SK-N-SH (cell line): Measurements from ENCODE around the gene AMDHD1. TPM values are rescaled to one million over a fixed set of nuclear protein-coding genes. Genes with fewer than 3 reads are reported as not detected.

ENCODE experiments used
- CTCF ChIA-PET: fragments of 300-600, 350-600 bp; formaldehyde crosslinking; extraction: SDS; loops from one replicate; lab custom pipeline; 2021; lab: Yijun Ruan, JAX
- POLR2A ChIA-PET: fragments of 350-600 bp; sonication (Branson Sonifier 250); formaldehyde crosslinking; extraction: SDS; loops from one replicate; lab custom pipeline; 2020; ENCODE audit warnings: antibody characterized with exemption, inconsistent platforms; lab: Yijun Ruan, JAX
- DNase-seq: peaks from one replicate; pipeline ENCODE4 v3.0.0; 2012
- H2AFZ ChIP-seq: fragments of 200-600 bp; sonication (generic); 2 replicates; pipeline ENCODE4 v1.8.1; 2016; ENCODE audit warnings: antibody characterized with exemption, mild to moderate bottlenecking, low read depth
- H3F3A ChIP-seq: fragments of 200-600 bp; sonication (generic); replicated peaks from 2 replicates; pipeline ENCODE3; 2016; ENCODE audit warnings: antibody characterized with exemption, mild to moderate bottlenecking; ENCODE audit not compliant: insufficient read depth
- H3K27ac ChIP-seq, 2 experiments: fragments of 200-500 bp in 1 of 2; fragments of 200-600 bp in 1 of 2; sonication (Bioruptor generic) in 1 of 2; sonication (generic), shearing (Covaris generic) in 1 of 2; 2 replicates each; pipeline versions ENCODE4 v1.5.1 to v1.6.1; 2014 to 2016; ENCODE audit warnings: low read depth in 2 of 2, inconsistent platforms in 1 of 2, low read length in 1 of 2, mild to moderate bottlenecking in 1 of 2, mixed read lengths in 1 of 2
- H3K27me3 ChIP-seq: fragments of 200-600 bp; sonication (generic), shearing (Covaris generic); 2 replicates; pipeline ENCODE4 v1.6.1; 2016; ENCODE audit warnings: mixed run types; ENCODE audit not compliant: insufficient read depth
- H3K36me3 ChIP-seq, 2 experiments: fragments of 200-500 bp in 1 of 2; fragments of 200-600 bp in 1 of 2; sonication (Bioruptor generic) in 1 of 2; sonication (generic) in 1 of 2; replicated peaks in 1 of 2; 2 replicates each; pipeline versions ENCODE3 to v1.5.1; 2014 to 2016; ENCODE audit warnings: low read length in 1 of 2, mild to moderate bottlenecking in 1 of 2; ENCODE audit not compliant: insufficient read depth in 2 of 2, control insufficient read depth in 1 of 2
- H3K4me1 ChIP-seq, 2 experiments: fragments of 200-500 bp in 1 of 2; fragments of 200-600 bp in 1 of 2; sonication (Bioruptor generic) in 1 of 2; sonication (generic), shearing (Covaris generic) in 1 of 2; 2 replicates each; pipeline versions ENCODE4 v1.5.1 to v1.6.1; 2014 to 2016; ENCODE audit warnings: low read depth in 1 of 2, low read length in 1 of 2, mixed run types in 1 of 2; ENCODE audit not compliant: insufficient read depth in 2 of 2, control insufficient read depth in 1 of 2
- H3K4me2 ChIP-seq: fragments of 200-600 bp; sonication (generic), shearing (Covaris generic); 2 replicates; pipeline ENCODE4 v1.6.1; 2017; ENCODE audit warnings: mixed run types
- H3K4me3 ChIP-seq, 2 experiments: fragments of 200-500 bp in 1 of 2; fragments of 200-600 bp in 1 of 2; sonication (Bioruptor generic) in 1 of 2; sonication (generic), shearing (Covaris generic) in 1 of 2; 2 replicates each; pipeline versions ENCODE4 v1.5.1 to v1.8.1; 2014 to 2016; ENCODE audit warnings: low read depth in 2 of 2, inconsistent platforms in 1 of 2, low read length in 1 of 2, mild to moderate bottlenecking in 1 of 2, mixed read lengths in 1 of 2, moderate library complexity in 1 of 2
- H3K79me2 ChIP-seq: fragments of 200-600 bp; sonication (generic); 2 replicates; pipeline ENCODE4 v1.8.1; 2017; ENCODE audit warnings: mild to moderate bottlenecking; ENCODE audit not compliant: insufficient read depth
- H3K9ac ChIP-seq: fragments of 200-600 bp; sonication (generic); 2 replicates; pipeline ENCODE4 v1.6.1; 2017; ENCODE audit warnings: mixed run types
- H3K9me2 ChIP-seq: fragments of 200-600 bp; sonication (generic); 2 replicates; pipeline ENCODE4 v1.6.1; 2017; ENCODE audit warnings: mixed run types
- H3K9me3 ChIP-seq: fragments of 200-600 bp; sonication (generic); 2 replicates; pipeline ENCODE4 v1.6.1; 2017; ENCODE audit warnings: mixed run types, mild to moderate bottlenecking, moderate library complexity
- H4K20me1 ChIP-seq: fragments of 200-600 bp; sonication (generic); 2 replicates; pipeline ENCODE4 v1.6.1; 2017; ENCODE audit warnings: mild to moderate bottlenecking, mixed run types; ENCODE audit not compliant: insufficient read depth
- CHD2 ChIP-seq: fragments of 150-350 bp; IDR thresholded peaks from 2 replicates; pipeline ENCODE4 v1.6.1; 2018; ENCODE audit warnings: low read length; ENCODE audit not compliant: partially characterized antibody
- ELF1 ChIP-seq: IDR thresholded peaks from 2 replicates; pipeline ENCODE4 v1.4.0; 2012
- EP300 ChIP-seq, 2 experiments: IDR thresholded peaks; 2 replicates each; pipeline versions ENCODE4 v1.4.0 to v1.6.1; 2012; ENCODE audit warnings: borderline replicate concordance in 1 of 2, low read depth in 1 of 2, low read length in 1 of 2
- FOXM1 ChIP-seq: IDR thresholded peaks from 2 replicates; pipeline ENCODE4 v1.4.0; 2012; ENCODE audit warnings: low read depth, mild to moderate bottlenecking
- MEF2A ChIP-seq: IDR thresholded peaks from 2 replicates; pipeline ENCODE4 v1.4.0; 2012; ENCODE audit warnings: low read depth, borderline replicate concordance
- MXI1 ChIP-seq: IDR thresholded peaks from 2 replicates; pipeline ENCODE4 v1.6.1; 2012; ENCODE audit warnings: mild to moderate bottlenecking, low read depth, low read length, improper control_type of control experiment
- NRF1 ChIP-seq: IDR thresholded peaks from 2 replicates; pipeline ENCODE4 v1.6.1; 2012; ENCODE audit warnings: low read depth, mild to moderate bottlenecking, low read length
- PBX3 ChIP-seq: IDR thresholded peaks from 2 replicates; pipeline ENCODE4; 2012
- SMC3 ChIP-seq: IDR thresholded peaks from 2 replicates; pipeline ENCODE4 v1.6.1; 2012; ENCODE audit warnings: low read depth, low read length, improper control_type of control experiment
- TCF12 ChIP-seq: IDR thresholded peaks from 2 replicates; pipeline ENCODE4 v1.4.0; 2012
- USF2 ChIP-seq: fragments of 150-350 bp; IDR thresholded peaks from 2 replicates; pipeline ENCODE4 v1.6.1; 2017; ENCODE audit warnings: antibody characterized with exemption, low read length, low read depth, borderline replicate concordance
- YY1 ChIP-seq: IDR thresholded peaks from 2 replicates; pipeline ENCODE4 v1.4.0; 2012; ENCODE audit warnings: low read depth, mild to moderate bottlenecking
- WGBS: methylation state at CpG from one replicate; pipeline ENCODE4 v1.1.6; 2017; ENCODE audit warnings: low lambda C conversion rate; 5-methylcytosine and 5-hydroxymethylcytosine counted together
- polyA plus RNA-seq, 3 experiments: library from polyadenylated mRNA; depleted of rRNA; stranded (reverse); fragments of >200 nt; gene quantifications; 2 replicates each; pipeline ENCODE4 v1.2.3, GENCODE V29; 2012
- TF ChIP-seq, protein P1 (sequence below): IDR thresholded peaks from 2 replicates; pipeline ENCODE4 v1.4.0; 2012; ENCODE audit warnings: low read depth, borderline replicate concordance
- TF ChIP-seq, protein P2 (sequence below): IDR thresholded peaks from 2 replicates; pipeline ENCODE4 v1.4.0; 2012; ENCODE audit warnings: low read depth, borderline replicate concordance
- TF ChIP-seq, protein P3 (sequence below): IDR thresholded peaks from 2 replicates; pipeline ENCODE4 v1.4.0; 2012; ENCODE audit warnings: low read depth

The AMDHD1 gene
- polyA plus RNA-seq, 1 of the 3 experiments (the other 2 are of a cell fraction) = 0.07 TPM

GRCh38 chr12:95940514-95940913 lies 2.6 kb upstream of the AMDHD1 start:
- CTCF ChIA-PET = interaction anchor here (1.6 to 5.9 kb wide), 3 partner anchors 10 to 59 kb away, joined by 3 to 41 read pairs (median 40); no protein-coding TSS in a partner anchor
- H3K4me2 ChIP-seq = no peak overlapping the region

DNA sequence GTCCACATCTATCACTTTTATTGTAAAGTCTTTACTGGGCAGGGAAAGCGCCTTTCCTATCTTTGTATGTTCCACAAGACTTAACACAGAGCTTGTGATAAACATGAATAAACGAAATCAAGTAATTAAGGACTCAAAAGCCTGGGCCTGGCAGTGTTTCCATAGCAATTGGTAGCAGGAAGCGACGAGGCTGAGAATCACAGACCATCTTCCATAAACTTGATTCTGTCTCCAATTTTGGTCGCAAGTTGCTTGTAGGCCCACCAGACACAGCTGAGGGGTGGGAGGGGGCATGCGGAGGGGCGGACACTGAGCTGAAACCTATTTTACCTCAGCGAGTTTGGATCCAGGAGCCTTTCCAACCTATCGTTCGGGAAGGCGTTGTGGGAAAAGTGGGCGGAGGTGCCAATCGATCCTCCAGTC lies 1.0 kb upstream of the AMDHD1 start:
- no peaks in the 10 kb centered on the region for H4K20me1 ChIP-seq
- H3K9me2 ChIP-seq = no peaks in the 10 kb centered on the region
- peak overlapping the region; percentile 69 to 76 for H3K4me3 ChIP-seq
- ChIA-PET CTCF (interaction anchor here (0.7 to 5.9 kb wide), 7 partner anchors 8 to 94 kb away, joined by 3 to 41 read pairs (median 3); partner anchors contain the start of gene LTA4H), POLR2A (interaction anchor here (2.2 kb wide), 1 partner anchor 13 kb away, joined by 11 read pairs; no protein-coding TSS in a partner anchor)
- WGBS = 6% methylated on average over 10 of the region's 13 CpGs
- no peaks in the 10 kb centered on the region for H3K79me2 ChIP-seq
- H3K27ac ChIP-seq = peak overlapping the region in 1 of 2 experiments; percentile 97; a peak in 2 of 4 replicates
- H3K27me3 ChIP-seq = no peaks in the 10 kb centered on the region
- H2AFZ ChIP-seq = peak overlapping the region; percentile 89
- peak overlapping the region; percentile 63; the same call in 1 of the 2 replicates for H3K9ac ChIP-seq
- H3K4me2 ChIP-seq = peak overlapping the region; percentile 96
- no peaks in the 10 kb centered on the region for H3F3A ChIP-seq
- no peaks in the 10 kb centered on the region for H3K36me3 ChIP-seq
- no peaks in the 10 kb centered on the region for H3K9me3 ChIP-seq
- peaks cover 0 to 7% of the 10 kb centered on the region in 2 experiments; a peak in 2 of 4 replicates for H3K4me1 ChIP-seq
- no peak for DNase-seq
- no peak for TF ChIP-seq CHD2
- TF ChIP-seq, protein P1, sequence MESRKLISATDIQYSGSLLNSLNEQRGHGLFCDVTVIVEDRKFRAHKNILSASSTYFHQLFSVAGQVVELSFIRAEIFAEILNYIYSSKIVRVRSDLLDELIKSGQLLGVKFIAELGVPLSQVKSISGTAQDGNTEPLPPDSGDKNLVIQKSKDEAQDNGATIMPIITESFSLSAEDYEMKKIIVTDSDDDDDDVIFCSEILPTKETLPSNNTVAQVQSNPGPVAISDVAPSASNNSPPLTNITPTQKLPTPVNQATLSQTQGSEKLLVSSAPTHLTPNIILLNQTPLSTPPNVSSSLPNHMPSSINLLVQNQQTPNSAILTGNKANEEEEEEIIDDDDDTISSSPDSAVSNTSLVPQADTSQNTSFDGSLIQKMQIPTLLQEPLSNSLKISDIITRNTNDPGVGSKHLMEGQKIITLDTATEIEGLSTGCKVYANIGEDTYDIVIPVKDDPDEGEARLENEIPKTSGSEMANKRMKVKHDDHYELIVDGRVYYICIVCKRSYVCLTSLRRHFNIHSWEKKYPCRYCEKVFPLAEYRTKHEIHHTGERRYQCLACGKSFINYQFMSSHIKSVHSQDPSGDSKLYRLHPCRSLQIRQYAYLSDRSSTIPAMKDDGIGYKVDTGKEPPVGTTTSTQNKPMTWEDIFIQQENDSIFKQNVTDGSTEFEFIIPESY = no peak
- no peak for TF ChIP-seq FOXM1
- TF ChIP-seq USF2 = no peak
- TF ChIP-seq ELF1 = no peak
- TF ChIP-seq, protein P2, sequence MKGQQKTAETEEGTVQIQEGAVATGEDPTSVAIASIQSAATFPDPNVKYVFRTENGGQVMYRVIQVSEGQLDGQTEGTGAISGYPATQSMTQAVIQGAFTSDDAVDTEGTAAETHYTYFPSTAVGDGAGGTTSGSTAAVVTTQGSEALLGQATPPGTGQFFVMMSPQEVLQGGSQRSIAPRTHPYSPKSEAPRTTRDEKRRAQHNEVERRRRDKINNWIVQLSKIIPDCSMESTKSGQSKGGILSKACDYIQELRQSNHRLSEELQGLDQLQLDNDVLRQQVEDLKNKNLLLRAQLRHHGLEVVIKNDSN = no peak
- no peak for TF ChIP-seq TCF12
- no peak for TF ChIP-seq MEF2A
- no peak for TF ChIP-seq YY1
- TF ChIP-seq NRF1 = no peak

More at GRCh38 chr12:95940514-95940913, 2.6 kb upstream of the AMDHD1 start:
- Histone ChIP-seq H2AFZ (no peak overlapping the region), H4K20me1 (no peaks in the 10 kb centered on the region), H3K27ac (no peak overlapping the region; a peak in 1 of 4 replicates), H3K36me3 (no peaks in the 10 kb centered on the region), H3K79me2 (no peaks in the 10 kb centered on the region), H3K4me1 (peaks cover 0 to 7% of the 10 kb centered on the region in 2 experiments; a peak in 2 of 4 replicates), H3K9me3 (no peaks in the 10 kb centered on the region), H3K4me3 (no peak overlapping the region), H3F3A (no peaks in the 10 kb centered on the region), H3K9ac (no peak overlapping the region), H3K9me2 (no peaks in the 10 kb centered on the region), H3K27me3 (no peaks in the 10 kb centered on the region)
- 71% methylated on average over 6 of the region's 6 CpGs for WGBS
- POLR2A ChIA-PET = no interaction called here
- DNase-seq = no peak
- no peak for TF ChIP-seq EP300 (IDR thresholded peaks at IDR 0.05; ENCODE audit: borderline replicate concordance in 1 of 2, low read depth in 1 of 2, low read length in 1 of 2)
- TF ChIP-seq, protein P3, sequence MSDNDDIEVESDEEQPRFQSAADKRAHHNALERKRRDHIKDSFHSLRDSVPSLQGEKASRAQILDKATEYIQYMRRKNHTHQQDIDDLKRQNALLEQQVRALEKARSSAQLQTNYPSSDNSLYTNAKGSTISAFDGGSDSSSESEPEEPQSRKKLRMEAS = no peak
- no peak for TF ChIP-seq PBX3
- no peak for TF ChIP-seq SMC3
- no peak for TF ChIP-seq MXI1
- TF ChIP-seq, protein P2 = no peak
- TF ChIP-seq ELF1 = no peak
- TF ChIP-seq, protein P1 = no peak
